ENCODE data around the gene EXOC3L4.
"Not testable (repeated sequence)": the region's sequence is repeated elsewhere in the genome, so short reads cannot be mapped to it uniquely, and the experiment has no call there.

DNA sequence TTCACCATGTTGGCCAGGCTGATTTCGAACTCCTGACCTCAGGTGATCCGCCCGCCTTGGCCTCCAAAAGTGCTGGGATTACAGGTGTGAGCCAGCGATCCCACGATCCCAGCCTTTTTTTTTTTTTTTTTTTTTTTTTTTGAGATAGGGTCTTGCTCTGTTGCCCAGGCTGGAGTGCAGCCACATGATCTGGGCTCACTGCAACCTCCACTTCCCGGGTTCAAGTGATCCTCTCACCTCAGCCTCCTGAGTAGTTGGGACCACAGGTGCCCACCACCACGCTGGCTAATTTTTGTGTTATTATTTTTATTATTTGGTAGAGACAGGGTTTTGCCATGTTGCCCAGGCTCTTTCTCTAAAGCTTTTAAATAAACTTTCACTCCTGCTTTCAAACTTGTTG is 23.0 kb downstream of the EXOC3L4 start:
- TF ChIP-seq, protein P1, sequence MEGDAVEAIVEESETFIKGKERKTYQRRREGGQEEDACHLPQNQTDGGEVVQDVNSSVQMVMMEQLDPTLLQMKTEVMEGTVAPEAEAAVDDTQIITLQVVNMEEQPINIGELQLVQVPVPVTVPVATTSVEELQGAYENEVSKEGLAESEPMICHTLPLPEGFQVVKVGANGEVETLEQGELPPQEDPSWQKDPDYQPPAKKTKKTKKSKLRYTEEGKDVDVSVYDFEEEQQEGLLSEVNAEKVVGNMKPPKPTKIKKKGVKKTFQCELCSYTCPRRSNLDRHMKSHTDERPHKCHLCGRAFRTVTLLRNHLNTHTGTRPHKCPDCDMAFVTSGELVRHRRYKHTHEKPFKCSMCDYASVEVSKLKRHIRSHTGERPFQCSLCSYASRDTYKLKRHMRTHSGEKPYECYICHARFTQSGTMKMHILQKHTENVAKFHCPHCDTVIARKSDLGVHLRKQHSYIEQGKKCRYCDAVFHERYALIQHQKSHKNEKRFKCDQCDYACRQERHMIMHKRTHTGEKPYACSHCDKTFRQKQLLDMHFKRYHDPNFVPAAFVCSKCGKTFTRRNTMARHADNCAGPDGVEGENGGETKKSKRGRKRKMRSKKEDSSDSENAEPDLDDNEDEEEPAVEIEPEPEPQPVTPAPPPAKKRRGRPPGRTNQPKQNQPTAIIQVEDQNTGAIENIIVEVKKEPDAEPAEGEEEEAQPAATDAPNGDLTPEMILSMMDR (IDR thresholded peaks at IDR 0.05), result not testable (repeated sequence)
- not testable (repeated sequence) for TF ChIP-seq EZH2 (IDR thresholded peaks at IDR 0.05; ENCODE audit: borderline replicate concordance, insufficient read depth, low read depth, low read length, poor library complexity, severe bottlenecking)

All from B cell (primary cell).